Measurements from ENCODE around the gene FCHSD2. TPM values are rescaled to one million over a fixed set of nuclear protein-coding genes. Genes with fewer than 3 reads are reported as not detected.

The FCHSD2 gene
- total RNA-seq, 4 donors from 2014 or later: 6.7 to 95.7 (median 10.2) TPM

DNA sequence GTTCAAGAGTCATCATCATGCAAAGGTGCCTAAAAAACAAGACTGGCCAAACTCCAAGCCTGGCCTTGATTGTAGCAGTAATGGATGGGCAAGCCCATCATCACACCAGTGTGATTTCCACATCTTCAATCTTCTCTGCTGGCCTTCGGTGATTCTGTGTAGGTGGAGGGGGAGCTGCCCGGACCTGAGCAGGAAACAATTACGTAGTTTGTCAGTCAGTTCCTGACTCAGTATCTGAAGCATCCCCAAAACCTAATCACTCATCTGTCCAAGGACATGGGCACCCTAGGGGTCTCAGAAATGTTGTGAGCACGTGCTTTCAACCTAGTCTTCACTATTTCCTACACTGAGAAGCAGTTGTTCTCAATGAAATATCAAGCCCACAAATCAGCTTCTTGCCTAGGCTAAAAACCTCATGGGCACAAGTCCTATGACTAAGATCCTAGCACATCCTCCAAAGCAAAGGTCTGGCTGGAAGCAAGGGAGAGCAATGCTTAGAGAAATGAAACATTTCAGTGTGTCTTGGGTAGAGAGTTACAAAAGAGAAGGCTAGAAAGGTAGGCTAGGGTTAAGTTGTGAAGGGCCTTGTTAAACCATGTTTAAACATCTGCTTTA lies 303.3 kb downstream of the FCHSD2 start:
- Histone ChIP-seq H3K9me3 (no peaks in the 10 kb centered on the region), H3K4me1 (no peaks in the 10 kb centered on the region), H3K27me3 (no peaks in the 10 kb centered on the region), H3K27ac (no peak overlapping the region), H3K4me3 (no peak overlapping the region), H3K36me3 (peaks cover 0 to 30% (median 0%) of the 10 kb centered on the region in 3 donors)
- DNase-seq: no peak
- TF ChIP-seq, protein P1, sequence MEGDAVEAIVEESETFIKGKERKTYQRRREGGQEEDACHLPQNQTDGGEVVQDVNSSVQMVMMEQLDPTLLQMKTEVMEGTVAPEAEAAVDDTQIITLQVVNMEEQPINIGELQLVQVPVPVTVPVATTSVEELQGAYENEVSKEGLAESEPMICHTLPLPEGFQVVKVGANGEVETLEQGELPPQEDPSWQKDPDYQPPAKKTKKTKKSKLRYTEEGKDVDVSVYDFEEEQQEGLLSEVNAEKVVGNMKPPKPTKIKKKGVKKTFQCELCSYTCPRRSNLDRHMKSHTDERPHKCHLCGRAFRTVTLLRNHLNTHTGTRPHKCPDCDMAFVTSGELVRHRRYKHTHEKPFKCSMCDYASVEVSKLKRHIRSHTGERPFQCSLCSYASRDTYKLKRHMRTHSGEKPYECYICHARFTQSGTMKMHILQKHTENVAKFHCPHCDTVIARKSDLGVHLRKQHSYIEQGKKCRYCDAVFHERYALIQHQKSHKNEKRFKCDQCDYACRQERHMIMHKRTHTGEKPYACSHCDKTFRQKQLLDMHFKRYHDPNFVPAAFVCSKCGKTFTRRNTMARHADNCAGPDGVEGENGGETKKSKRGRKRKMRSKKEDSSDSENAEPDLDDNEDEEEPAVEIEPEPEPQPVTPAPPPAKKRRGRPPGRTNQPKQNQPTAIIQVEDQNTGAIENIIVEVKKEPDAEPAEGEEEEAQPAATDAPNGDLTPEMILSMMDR (IDR thresholded peaks at IDR 0.05): no peak
- TF ChIP-seq POLR2A (IDR thresholded peaks at IDR 0.05): no peak

GRCh38 chr11:72836111-72836510 lies 306.0 kb downstream of the FCHSD2 start:
- no peak for DNase-seq
- H3K4me3 ChIP-seq: no peak overlapping the region

DNA sequence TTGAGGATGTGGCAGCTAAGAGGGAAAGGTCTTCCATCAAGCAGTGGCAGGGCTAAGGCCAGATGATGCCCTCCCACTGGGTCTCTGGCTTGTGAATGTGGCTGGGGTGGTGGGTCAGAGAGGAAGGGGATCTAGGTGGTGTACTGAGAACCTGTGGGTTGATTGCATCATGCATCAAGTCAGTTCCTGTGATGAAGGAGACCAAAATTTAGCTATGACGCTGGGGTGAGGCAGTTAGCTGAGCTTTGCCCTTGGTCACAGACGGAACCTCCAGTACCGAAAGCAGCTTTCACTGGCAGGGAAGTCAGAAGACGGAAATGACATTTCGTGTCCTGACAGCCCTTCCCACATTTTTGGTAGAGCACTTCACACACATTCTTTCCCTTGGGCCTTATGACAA lies 307.2 kb downstream of the FCHSD2 start:
- Histone ChIP-seq H3K4me3 (no peak overlapping the region), H3K27me3 (no peaks in the 10 kb centered on the region), H3K27ac (peak overlapping the region; percentile 31 to 75 (median 41)), H3K4me1 (peaks cover 0 to 9% (median 0%) of the 10 kb centered on the region in 4 donors), H3K9me3 (no peaks in the 10 kb centered on the region), H3K36me3 (no peaks in the 10 kb centered on the region)
- TF ChIP-seq, protein P1 (IDR thresholded peaks at IDR 0.05): no peak
- no peak for TF ChIP-seq POLR2A (IDR thresholded peaks at IDR 0.05)
- DNase-seq: no peak

More at GRCh38 chr11:72836111-72836510, 306.0 kb downstream of the FCHSD2 start:
- H3K9me3 ChIP-seq: no peaks in the 10 kb centered on the region
- peaks cover 0 to 9% (median 0%) of the 10 kb centered on the region in 4 donors for H3K4me1 ChIP-seq
- TF ChIP-seq POLR2A (IDR thresholded peaks at IDR 0.05): no peak
- TF ChIP-seq, protein P1 (IDR thresholded peaks at IDR 0.05): no peak
- peaks cover 0 to 8% (median 0%) of the 10 kb centered on the region in 3 donors for H3K36me3 ChIP-seq
- peak overlapping the region; percentile 31 to 75 (median 39) for H3K27ac ChIP-seq
- H3K27me3 ChIP-seq: no peaks in the 10 kb centered on the region

GRCh38 chr11:72833811-72834493 lies 308.2 kb downstream of the FCHSD2 start:
- Histone ChIP-seq H3K27ac (peak overlapping the region; percentile 25 to 47 (median 37)), H3K4me3 (no peak overlapping the region), H3K27me3 (no peaks in the 10 kb centered on the region), H3K36me3 (no peaks in the 10 kb centered on the region), H3K4me1 (peaks cover 0 to 9% (median 0%) of the 10 kb centered on the region in 4 donors), H3K9me3 (no peaks in the 10 kb centered on the region)
- DNase-seq: no peak
- TF ChIP-seq POLR2A (IDR thresholded peaks at IDR 0.05): no peak
- TF ChIP-seq, protein P1 (IDR thresholded peaks at IDR 0.05): no peak

DNA sequence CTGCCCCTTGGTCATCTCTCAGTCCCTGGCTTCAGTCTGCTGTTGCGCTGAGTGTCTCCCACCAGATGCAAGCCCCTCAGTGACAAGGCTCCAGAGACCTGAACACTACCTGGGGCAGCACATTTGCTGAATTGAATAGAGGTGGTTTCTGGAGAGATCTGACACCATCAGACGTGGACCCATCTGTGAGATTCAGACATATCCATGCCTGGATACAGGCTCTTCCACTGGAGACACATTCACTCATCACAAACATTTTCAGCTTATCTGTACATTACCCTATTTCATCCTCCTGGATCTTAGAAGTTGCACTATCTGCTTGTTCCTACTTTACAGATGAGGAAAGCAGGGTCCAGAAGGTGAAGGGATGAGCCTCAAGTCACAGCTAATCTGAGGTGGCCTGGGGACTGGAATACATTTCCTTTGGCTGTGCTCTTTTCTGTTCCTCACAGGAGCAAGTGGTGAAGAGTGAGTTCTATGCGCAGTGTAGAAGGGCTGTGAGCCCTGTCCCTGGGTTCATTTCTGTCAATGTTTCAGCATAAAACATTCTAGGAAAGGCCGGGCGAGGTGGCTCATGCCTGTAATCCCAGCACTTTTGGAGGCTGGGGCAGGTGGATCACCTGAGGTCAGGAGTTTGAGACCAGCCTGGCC lies 308.9 kb downstream of the FCHSD2 start:
- peak overlapping the region in 3 of 4 donors; percentile 15 to 39 (median 25) for H3K27ac ChIP-seq
- no peak for TF ChIP-seq POLR2A (IDR thresholded peaks at IDR 0.05)
- TF ChIP-seq, protein P1 (IDR thresholded peaks at IDR 0.05): no peak
- H3K36me3 ChIP-seq: no peaks in the 10 kb centered on the region
- H3K4me3 ChIP-seq: no peak overlapping the region
- peaks cover under 1 to 16% (median 4%) of the 10 kb centered on the region in 4 donors for H3K4me1 ChIP-seq
- no peaks in the 10 kb centered on the region for H3K27me3 ChIP-seq
- no peak for DNase-seq
- no peaks in the 10 kb centered on the region for H3K9me3 ChIP-seq
